NCI-H2029 treated with DMSO at 0.1 percent for 48 hours (cell line): ENCODE results near the gene KEAP1.
A peak's percentile ranks its signal among the peaks of the same experiment; 100 is the strongest.

Experiments used
- DNase-seq: peaks from one replicate; lab custom pipeline; 2025; lab: John Stamatoyannopoulos, UW

The KEAP1 gene

DNA sequence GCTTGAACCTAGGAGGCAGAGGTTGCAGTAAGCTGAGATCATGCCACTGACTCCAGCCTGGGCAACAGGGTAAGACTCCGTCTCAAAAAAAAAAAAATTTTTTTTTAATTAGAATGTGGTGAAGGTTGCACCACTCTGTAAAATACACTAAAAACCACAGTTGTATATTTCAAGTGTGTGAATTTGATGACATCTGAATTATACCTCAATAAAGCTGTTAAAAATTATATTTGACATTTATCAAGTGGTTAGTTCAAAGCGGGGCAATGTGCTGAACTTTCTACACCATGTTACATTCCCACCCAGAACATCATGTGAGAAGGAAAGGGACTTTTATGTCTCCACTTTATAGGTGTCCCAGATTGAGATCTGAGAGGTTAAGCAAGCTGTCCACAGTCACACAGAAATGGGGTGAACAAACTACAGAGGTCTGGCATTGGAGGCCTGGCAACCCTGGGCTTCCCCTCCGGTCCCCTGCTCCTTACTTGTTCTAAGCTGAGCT is 20.0 kb upstream of the KEAP1 start:
- no peak for DNase-seq

DNA sequence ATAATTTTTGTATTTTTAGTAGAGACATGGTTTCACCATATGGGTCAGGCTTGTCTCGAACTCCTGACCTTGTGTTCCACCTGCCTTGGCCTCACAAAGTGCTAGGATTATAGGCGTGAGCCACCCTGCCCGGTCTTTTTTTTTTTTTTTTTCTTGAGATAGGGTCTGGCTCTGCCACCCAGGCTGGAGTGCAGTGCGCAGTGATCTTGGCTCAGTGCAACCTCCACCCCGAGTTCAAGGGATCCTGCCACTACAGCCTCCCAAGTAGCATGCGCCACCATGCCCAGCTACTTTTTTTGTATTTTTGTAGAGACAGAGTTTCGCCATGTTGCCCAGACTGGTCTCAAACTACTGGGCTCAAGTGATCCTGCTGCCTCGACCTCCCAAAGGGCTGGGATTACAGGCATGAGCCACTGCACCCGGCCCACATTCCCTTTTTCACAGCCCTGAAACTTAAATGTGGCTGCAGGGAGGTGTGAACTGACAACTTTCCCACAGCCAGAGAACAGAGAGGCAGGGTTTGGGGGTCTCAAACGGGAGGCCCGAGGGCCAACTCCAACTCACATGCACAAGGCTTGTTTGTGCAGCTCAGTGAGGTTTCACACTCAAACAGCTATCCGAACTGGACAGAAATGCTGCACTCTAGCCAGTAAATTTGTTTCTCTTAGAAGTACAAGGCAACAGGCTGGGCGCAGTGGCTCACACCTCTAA is 18.5 kb upstream of the KEAP1 start:
- no peak for DNase-seq

- DNase-seq = no peak
Measured at GRCh38 chr19:10520652-10521318, 17.6 kb upstream of the KEAP1 start.

GRCh38 chr19:10519421-10519820 is 16.3 kb upstream of the KEAP1 start:
- DNase-seq = no peak

DNA sequence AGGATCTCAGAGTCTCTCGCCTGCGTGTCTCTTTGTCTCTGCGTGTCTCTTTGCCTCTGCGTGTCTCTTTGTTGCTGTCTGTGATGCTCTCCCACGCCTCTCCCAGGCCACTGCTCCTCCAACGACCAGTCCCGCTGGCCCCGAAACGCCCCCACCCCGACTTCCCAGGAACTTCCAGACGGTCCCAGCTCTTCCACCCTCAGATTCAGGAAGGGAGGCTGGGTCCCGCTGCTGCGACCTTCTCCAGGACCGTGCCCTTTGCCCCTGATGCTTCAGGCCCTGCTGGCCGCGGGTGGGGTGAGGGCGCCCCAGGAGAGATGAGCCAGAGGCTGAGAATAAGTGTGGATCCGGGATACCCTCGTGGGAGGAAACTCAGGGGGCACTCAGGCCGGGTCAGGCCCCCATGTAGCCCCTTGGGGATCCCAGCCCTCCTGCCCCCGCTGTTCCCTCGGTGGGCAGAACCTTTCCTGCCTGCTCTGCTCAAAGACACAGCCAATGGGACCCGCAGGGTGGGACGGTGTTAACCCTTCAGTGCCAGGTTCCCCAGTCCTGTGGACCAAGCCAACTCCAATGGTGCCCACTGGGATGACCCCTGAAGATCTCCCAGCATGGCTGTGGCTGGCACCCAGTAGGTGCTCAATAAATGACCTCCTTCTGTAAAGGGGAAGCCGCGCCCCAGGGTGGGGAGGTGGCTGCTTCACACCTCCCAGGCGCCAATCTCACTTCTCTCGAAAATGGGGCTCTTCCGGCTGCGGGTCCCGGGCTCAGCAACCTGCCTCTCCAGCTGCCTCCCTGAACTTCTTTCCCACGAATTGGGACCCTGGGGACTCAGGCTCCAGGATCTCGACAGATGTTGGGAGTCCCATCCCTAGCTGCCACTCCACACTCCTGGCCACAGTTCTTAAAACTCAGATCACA is 15.5 kb upstream of the KEAP1 start:
- DNase-seq = no peak

- DNase-seq = no peak
Measured at GRCh38 chr19:10517760-10518443, 14.7 kb upstream of the KEAP1 start.

DNA sequence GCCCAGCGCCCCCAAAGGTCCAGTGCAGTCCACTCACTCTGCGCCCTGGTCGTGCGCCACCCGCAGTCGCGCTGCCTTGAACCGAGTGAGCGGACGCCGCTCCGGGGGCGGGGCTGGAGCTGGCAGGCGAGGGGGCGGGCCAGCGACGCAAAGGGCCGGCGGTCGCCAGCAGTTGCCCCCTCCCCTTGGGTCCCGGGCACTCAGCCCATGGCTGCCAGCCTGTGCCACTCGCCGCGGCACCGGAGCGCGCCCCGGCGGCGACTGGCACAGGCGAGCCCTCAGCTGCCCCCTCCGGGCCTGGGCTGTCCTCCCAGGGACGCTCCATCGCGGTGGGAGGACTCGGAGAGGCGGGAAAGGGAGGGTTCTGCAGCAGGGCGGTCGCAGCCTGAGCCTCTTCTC is 14.2 kb upstream of the KEAP1 start, which contains the start of gene S1PR5:
Gene S1PR5, minus strand, starts transcription at position 87 of the 399 bp plus-strand sequence. CDS start 2,436 bp downstream, outside the sequence.
- no peak for DNase-seq

DNA sequence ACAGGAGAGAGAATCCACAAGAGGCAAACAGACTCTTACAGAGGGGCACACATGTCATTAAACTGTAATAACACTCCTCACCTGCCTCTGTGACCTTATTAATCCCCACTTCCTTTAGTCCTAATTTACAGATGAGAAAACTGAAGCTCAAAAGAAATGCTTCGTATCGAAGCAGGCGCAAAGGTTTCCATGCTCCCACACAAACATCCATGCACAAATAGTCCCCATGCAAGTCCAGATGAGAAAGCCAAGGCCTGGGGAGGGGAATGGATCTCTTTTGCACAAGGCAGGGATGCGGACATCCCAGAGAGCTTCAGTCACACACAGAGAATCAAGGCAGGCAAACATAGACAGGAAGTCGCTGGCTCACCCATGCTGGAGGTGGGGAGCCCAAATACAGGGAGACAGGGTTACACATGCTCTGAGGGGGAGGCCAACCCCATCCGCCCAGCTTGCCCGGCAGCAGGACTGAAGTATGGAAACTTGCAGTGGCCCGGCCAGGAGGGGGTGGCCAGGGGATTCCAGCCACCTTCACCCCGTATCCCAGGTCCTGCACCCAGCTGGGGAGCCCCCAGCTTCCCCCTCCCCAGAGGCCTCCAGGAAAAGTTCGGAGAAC is 13.6 kb upstream of the KEAP1 start:
- no peak for DNase-seq

DNA sequence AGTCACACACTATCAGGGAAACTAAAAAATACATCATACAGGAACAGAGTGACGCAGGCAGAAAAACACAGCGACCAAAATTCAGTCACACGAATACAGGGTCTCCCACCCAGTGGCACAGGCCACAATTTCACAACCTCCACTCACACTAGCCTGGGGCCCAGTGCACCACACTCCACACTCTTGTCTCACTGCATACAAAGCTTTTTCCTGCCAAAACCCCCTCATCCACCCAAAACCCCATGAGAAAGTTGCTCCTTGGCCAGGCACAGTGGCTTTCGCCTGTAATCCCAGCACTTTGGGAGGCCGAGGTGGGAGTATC is 12.9 kb upstream of the KEAP1 start:
- no peak for DNase-seq

DNA sequence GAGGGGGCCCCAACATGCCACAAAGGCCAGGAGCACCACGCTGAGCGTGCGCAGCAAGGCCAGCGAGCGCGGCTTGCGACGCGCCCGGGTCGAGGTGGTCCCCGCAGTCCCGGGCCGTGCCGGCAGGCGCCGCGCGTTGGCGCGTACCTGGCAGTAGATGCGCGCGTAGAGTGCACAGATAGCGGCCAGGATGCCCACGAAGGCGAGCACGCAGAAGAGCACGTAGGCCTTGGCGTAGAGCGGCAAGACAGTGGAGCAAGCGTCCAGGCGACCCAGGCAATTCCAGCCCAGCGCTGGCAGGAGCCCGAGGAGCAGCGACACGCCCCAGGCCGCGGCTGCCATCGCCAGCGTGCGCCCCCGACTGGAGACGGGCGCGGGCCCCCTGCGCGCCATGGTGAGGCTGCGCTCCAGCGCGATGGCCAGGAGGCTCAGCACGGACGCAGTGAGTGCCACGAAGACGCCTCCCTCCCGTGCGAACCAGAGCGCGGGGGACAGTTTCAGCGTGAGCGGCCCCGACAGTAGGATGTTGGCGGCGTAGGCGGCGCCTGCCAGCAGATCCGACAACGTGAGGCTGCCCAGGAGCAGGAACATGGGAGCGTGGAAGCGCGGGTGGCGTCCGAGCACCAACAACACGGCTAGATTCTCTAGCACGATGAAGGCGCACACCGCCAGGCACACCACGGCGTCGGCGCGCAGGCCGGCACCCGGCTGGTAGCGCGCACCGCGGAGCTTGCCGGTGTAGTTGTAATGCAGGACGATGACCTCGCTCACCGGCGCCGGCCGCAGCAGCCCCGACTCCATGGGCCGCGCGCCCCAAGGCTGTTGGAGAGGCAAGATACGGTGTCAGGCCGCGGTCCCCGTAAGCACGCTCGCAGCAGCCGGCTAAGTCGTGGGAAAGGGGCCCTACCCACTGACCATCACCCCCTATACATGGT is 11.3 kb upstream of the KEAP1 start:
- no peak for DNase-seq

DNA sequence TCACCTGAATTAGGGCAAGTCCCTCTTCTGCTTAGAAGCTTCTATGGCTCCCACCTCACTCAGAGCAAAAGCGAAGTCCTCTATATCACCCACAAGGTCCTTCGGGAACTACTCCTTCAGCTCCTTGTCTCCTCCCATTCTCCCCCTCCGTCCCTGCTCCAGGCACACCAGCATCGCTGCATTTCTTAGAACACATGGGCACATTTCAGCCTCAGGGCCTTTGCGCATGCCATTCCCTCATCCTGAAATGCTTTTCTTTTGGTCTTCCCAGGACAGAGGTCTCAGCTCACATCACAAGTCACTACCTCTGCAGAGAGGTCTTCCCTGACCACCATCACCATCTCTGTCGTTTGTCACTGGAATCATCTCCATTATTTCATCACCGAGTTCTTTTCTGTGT is 10.1 kb upstream of the KEAP1 start:
- no peak for DNase-seq

DNA sequence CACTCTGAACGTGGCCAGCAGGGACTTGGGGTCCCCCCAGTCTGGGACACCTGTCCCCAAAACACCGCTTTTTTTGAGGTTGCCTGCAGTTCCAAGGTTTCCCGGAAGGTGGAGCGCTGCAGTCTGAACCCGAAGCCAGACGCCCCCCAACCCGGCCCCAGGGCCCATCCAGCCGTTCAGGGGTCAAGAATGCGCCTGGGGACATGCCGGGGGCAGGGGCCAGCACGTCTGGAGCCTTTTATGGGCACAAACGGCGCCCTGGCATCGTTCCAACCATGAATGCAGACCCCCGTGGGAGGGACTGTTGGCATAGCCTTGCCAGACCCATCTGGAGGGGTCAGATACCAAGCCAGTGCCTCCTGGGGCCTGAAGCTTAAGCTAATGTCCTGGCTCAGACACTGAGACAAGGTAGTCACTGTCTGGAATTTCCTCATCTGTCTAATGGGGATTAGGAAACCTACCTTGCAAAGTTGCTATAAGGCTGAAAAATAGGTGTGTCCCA is 7.2 kb upstream of the KEAP1 start:
- no peak for DNase-seq

DNA sequence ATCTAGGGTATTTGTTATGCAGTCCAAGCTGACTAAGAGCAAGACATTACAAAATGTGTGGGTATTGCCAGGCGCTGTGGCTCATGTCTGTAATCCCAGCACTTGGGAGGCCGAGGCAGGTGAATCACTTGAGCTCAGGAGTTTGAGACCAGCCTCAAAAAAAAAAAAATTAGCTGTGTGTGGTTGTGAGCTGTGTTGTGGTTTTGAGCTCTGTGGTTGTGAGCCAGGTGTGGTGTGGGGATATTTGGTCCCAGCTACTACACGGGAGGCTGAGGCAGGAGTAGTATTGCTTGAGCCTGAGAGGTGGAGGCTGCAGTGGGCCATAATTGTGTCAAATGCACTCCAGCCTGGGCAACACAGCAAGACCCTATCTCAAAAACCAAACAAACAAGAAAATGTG is 5.6 kb upstream of the KEAP1 start:
- no peak for DNase-seq

GRCh38 chr19:10508036-10508435 is 4.9 kb upstream of the KEAP1 start:
- DNase-seq = no peak

- no peak for DNase-seq
Measured at GRCh38 chr19:10505583-10506229, 2.5 kb upstream of the KEAP1 start.

DNA sequence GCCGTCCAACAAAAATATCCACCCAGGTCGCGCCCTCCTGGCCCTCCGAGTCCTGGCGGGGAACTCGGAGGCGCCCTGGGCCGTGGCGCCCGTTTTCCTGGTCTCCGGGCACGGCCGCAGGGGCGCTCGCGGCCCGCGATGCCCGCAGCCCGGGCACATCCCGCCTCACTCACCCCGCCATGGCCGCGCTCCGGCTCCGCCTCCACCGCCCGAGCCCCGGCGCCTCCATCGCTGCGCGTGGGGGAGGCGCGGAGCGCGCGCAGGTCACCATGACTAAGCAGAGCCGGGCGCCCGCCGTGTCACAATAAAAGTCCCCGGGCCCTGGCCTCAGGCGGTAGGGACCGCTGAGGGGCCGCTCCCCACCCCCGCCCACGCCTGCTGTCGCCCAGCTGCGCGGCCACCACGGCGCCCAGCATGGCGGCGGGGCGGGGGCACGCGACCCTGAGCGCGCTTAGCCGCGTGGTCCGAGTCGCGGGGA is 593 bp downstream of the KEAP1 start:
- DNase-seq = peak; percentile 51

- DNase-seq = peak; percentile 90
Measured at GRCh38 chr19:10501971-10502523, 1.1 kb downstream of the KEAP1 start.

- DNase-seq = no peak
Measured at GRCh38 chr19:10500247-10500592, 2.9 kb downstream of the KEAP1 start.

- DNase-seq = no peak
Measured at GRCh38 chr19:10499550-10500246, 3.5 kb downstream of the KEAP1 start.
